Panc1 (cell line): Measurements from ENCODE around the gene RASGRP3. TPM values are rescaled to one million over a fixed set of nuclear protein-coding genes. Genes with fewer than 3 reads are reported as not detected.

Source experiments
- ATAC-seq: fragments of 200-7000 bp; cut with Tn5 transposase; 2 replicates; pipeline ENCODE4 v1.9.1; 2020; ENCODE audit warnings: mild to moderate bottlenecking, moderate library complexity
- BruUV-seq: library from RNA; stranded (reverse); fragments of 400-500 nt; replicated peaks from 2 replicates; lab custom pipeline; 2021; lab: Mats Ljungman, UMichigan
- CTCF ChIA-PET: fragments of 300-600 bp; sonication (Branson Sonifier 250); formaldehyde crosslinking; loops from one replicate; lab custom pipeline; 2022; ENCODE audit warnings: antibody characterized with exemption; lab: Charles Lee
- POLR2A ChIA-PET: fragments of 300-600 bp; sonication (Branson Sonifier 250); formaldehyde crosslinking; loops from one replicate; lab custom pipeline; 2022; ENCODE audit warnings: antibody characterized with exemption; lab: Charles Lee
- DNase-seq: peaks from one replicate; pipeline ENCODE4 v3.0.0-alpha.2; 2010; ENCODE audit warnings: low read depth, low spot score
- H3K27ac ChIP-seq: 2 replicates; pipeline ENCODE4 v1.5.1; 2011; ENCODE audit warnings: mild to moderate bottlenecking, low read length, inconsistent platforms
- H3K27me3 ChIP-seq: fragments of 200-500 bp; sonication (Bioruptor generic); 2 replicates; pipeline ENCODE4 v1.6.0; 2014; ENCODE audit warnings: low read length, inconsistent platforms; ENCODE audit not compliant: control insufficient read depth, insufficient read depth
- H3K36me3 ChIP-seq: fragments of 200-500 bp; sonication (Bioruptor generic); 2 replicates; pipeline ENCODE4 v1.5.1; 2014; ENCODE audit warnings: inconsistent platforms, mild to moderate bottlenecking, low read length, moderate library complexity; ENCODE audit not compliant: control insufficient read depth, insufficient read depth
- H3K4me1 ChIP-seq: 2 replicates; pipeline ENCODE4 v1.5.1; 2011; ENCODE audit warnings: inconsistent platforms, mild to moderate bottlenecking, low read length, moderate library complexity; ENCODE audit not compliant: control insufficient read depth, insufficient read depth
- H3K4me3 ChIP-seq, 2 experiments: 2 replicates each; pipeline ENCODE4 v1.5.1; 2011 to 2012; ENCODE audit warnings: low read depth in 2 of 2, low read length in 2 of 2, mild to moderate bottlenecking in 2 of 2, inconsistent platforms in 1 of 2, moderate library complexity in 1 of 2
- H3K9me3 ChIP-seq: fragments of 200-500 bp; sonication (Bioruptor generic); 2 replicates; pipeline ENCODE4 v1.5.1; 2014; ENCODE audit warnings: low read depth, mild to moderate bottlenecking, inconsistent platforms, low read length, moderate library complexity; ENCODE audit not compliant: control insufficient read depth, insufficient read depth
- POLR2AphosphoS5 ChIP-seq: IDR thresholded peaks from 2 replicates; pipeline ENCODE4 v1.6.1; 2012; ENCODE audit warnings: mild to moderate bottlenecking, low read depth, low read length, moderate library complexity
- SIN3A ChIP-seq: IDR thresholded peaks from 2 replicates; pipeline ENCODE4 v1.6.1; 2012; ENCODE audit warnings: low read depth, mild to moderate bottlenecking, low read length, moderate library complexity, borderline replicate concordance; ENCODE audit not compliant: insufficient read depth
- TCF7L2 ChIP-seq: IDR thresholded peaks from 2 replicates; pipeline ENCODE4 v1.6.1; 2011; ENCODE audit warnings: mild to moderate bottlenecking, low read depth, low read length, inconsistent platforms
- in situ Hi-C: cut with HindIII; loops from 2 replicates; pipeline ENCODE4 v1.10.0; 2016; ENCODE audit warnings: low sequenced_read_pairs, low pct_unique_long_range_greater_than_20kb
- intact Hi-C: fragments of 100-400 bp; cut with micrococcal nuclease; formaldehyde crosslinking; loops from one replicate; pipeline ENCODE4 v1.10.0; 2022; ENCODE audit not compliant: unreplicated experiment
- total RNA-seq: library from RNA; stranded (reverse); gene quantifications from one replicate; pipeline ENCODE4 v1.2.1, GENCODE V29; 2021; ENCODE audit not compliant: unreplicated experiment
- TF ChIP-seq, protein P1 (sequence below), 2 experiments: IDR thresholded peaks; 2 replicates each; pipeline ENCODE4 v1.6.1; 2011 to 2012; ENCODE audit warnings: low read depth in 2 of 2, control low read depth in 1 of 2, low read length in 1 of 2, mild to moderate bottlenecking in 1 of 2, moderate library complexity in 1 of 2; ENCODE audit not compliant: insufficient read depth in 1 of 2
- TF ChIP-seq, protein P2 (sequence below): fragments of 450-650 bp; IDR thresholded peaks from 2 replicates; pipeline ENCODE4 v1.5.1; 2017; ENCODE audit warnings: mild to moderate bottlenecking

The RASGRP3 gene
- total RNA-seq, 1 experiment from 2014 or later: 2.6 TPM

DNA sequence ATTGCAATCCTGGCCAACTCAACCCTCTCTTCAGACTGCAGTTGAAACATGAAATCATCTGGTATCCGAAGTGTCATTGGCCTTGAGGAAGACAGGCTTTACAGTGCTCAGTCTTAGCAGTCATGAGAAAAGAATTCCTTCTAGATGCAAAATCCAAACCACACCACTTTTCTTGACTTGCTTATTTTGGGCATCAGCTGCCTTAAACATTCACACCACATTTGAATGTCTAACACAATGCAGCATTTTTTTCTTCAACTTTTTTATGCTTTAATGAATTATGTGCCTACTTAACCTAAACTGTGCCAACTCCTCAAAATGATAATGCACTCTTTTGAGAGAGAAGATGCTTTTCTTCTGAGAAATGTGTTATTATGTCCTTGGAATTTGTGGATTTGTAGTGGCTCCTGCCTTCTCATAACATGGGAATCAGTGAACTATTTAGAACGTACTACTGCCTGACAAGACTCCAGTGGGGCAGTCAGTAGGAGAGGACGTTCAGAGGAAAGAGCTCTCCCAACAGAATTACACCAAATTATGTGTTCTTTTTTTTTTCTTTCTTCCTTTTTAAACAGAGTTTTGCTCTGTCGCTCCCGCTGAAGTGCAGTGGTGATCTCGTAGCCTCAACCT is 125.9 kb downstream of the RASGRP3 start:
- CTCF ChIA-PET: no interaction called here
- no peak for TF ChIP-seq POLR2AphosphoS5
- TF ChIP-seq, protein P1, sequence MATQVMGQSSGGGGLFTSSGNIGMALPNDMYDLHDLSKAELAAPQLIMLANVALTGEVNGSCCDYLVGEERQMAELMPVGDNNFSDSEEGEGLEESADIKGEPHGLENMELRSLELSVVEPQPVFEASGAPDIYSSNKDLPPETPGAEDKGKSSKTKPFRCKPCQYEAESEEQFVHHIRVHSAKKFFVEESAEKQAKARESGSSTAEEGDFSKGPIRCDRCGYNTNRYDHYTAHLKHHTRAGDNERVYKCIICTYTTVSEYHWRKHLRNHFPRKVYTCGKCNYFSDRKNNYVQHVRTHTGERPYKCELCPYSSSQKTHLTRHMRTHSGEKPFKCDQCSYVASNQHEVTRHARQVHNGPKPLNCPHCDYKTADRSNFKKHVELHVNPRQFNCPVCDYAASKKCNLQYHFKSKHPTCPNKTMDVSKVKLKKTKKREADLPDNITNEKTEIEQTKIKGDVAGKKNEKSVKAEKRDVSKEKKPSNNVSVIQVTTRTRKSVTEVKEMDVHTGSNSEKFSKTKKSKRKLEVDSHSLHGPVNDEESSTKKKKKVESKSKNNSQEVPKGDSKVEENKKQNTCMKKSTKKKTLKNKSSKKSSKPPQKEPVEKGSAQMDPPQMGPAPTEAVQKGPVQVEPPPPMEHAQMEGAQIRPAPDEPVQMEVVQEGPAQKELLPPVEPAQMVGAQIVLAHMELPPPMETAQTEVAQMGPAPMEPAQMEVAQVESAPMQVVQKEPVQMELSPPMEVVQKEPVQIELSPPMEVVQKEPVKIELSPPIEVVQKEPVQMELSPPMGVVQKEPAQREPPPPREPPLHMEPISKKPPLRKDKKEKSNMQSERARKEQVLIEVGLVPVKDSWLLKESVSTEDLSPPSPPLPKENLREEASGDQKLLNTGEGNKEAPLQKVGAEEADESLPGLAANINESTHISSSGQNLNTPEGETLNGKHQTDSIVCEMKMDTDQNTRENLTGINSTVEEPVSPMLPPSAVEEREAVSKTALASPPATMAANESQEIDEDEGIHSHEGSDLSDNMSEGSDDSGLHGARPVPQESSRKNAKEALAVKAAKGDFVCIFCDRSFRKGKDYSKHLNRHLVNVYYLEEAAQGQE (IDR thresholded peaks at IDR 0.05; ENCODE audit: insufficient read depth in 1 of 2, low read depth in 2 of 2, low read length in 1 of 2): no peak
- no peak for TF ChIP-seq SIN3A
- TF ChIP-seq, protein P2, sequence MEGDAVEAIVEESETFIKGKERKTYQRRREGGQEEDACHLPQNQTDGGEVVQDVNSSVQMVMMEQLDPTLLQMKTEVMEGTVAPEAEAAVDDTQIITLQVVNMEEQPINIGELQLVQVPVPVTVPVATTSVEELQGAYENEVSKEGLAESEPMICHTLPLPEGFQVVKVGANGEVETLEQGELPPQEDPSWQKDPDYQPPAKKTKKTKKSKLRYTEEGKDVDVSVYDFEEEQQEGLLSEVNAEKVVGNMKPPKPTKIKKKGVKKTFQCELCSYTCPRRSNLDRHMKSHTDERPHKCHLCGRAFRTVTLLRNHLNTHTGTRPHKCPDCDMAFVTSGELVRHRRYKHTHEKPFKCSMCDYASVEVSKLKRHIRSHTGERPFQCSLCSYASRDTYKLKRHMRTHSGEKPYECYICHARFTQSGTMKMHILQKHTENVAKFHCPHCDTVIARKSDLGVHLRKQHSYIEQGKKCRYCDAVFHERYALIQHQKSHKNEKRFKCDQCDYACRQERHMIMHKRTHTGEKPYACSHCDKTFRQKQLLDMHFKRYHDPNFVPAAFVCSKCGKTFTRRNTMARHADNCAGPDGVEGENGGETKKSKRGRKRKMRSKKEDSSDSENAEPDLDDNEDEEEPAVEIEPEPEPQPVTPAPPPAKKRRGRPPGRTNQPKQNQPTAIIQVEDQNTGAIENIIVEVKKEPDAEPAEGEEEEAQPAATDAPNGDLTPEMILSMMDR: no peak
- TF ChIP-seq TCF7L2: no peak
- Histone ChIP-seq H3K4me3 (no peak overlapping the region), H3K36me3 (no peaks in the 10 kb centered on the region), H3K4me1 (peaks cover 8% of the 10 kb centered on the region; the same call in 1 of the 2 replicates), H3K27ac (no peak overlapping the region), H3K27me3 (no peaks in the 10 kb centered on the region), H3K9me3 (no peaks in the 10 kb centered on the region)
- in situ Hi-C loops (no loop called here), intact Hi-C loops (no loop called here)
- no TSS peak for BruUV-seq
- POLR2A ChIA-PET: no interaction called here
- DNase-seq (no peak), ATAC-seq (no peak)

DNA sequence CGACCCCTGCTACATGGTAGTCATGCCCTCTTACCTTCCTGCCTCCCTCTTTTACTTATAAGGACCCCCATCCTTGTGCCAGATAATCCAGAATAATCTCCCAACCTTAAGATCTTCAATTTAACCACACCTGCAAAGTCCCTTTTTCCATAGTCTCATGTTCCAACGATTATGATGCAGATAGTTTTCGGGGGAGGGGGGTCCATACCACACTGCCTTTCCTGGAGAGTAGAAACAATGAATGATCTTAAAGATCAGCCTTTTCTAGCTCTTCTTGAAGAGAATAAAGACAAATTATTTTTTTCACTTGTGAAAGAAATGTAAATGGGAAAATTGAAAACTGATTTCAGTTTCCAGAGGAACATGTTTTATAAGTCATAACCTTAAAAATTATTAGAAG is 127.0 kb downstream of the RASGRP3 start:
- ChIA-PET POLR2A (no interaction called here), CTCF (no interaction called here)
- no peaks in the 10 kb centered on the region for H3K27me3 ChIP-seq
- BruUV-seq: no TSS peak
- no peaks in the 10 kb centered on the region for H3K36me3 ChIP-seq
- in situ Hi-C loops: no loop called here
- no peaks in the 10 kb centered on the region for H3K9me3 ChIP-seq
- TF ChIP-seq, protein P2: no peak
- no peak for TF ChIP-seq POLR2AphosphoS5
- TF ChIP-seq, protein P1 (IDR thresholded peaks at IDR 0.05; ENCODE audit: insufficient read depth in 1 of 2, low read depth in 2 of 2, low read length in 1 of 2): no peak
- no peak for TF ChIP-seq SIN3A
- TF ChIP-seq TCF7L2: no peak
- ATAC-seq (no peak), DNase-seq (no peak)
- intact Hi-C loops: no loop called here
- H3K4me1 ChIP-seq: no peaks in the 10 kb centered on the region
- no peak overlapping the region for H3K27ac ChIP-seq
- H3K4me3 ChIP-seq: no peak overlapping the region
